Right atrium auricular region (tissue), 2 donors: ENCODE measurements around the gene DMD. TPM values are rescaled to one million over a fixed set of nuclear protein-coding genes. Genes with fewer than 3 reads are reported as not detected.

Experiments
- DNase-seq: peaks from one replicate; pipeline ENCODE4 v3.0.0-alpha.2; 2019; ENCODE audit warnings: low spot score
- H3K27ac ChIP-seq, 2 donors: fragments of 200-600 bp; sonication (generic); 1 replicate in 1 of 2; 2 replicates in 1 of 2; pipeline ENCODE4 v1.5.1; 2016 to 2019
- H3K27me3 ChIP-seq, 2 donors: fragments of 200-600 bp; sonication (generic); one replicate each; pipeline versions ENCODE4 v1.5.1 to v1.6.0; 2017 to 2019
- H3K36me3 ChIP-seq: fragments of 200-600 bp; sonication (generic); one replicate; pipeline ENCODE4 v1.5.1; 2016
- H3K4me1 ChIP-seq, 2 donors: fragments of 200-600 bp; sonication (generic); one replicate each; pipeline versions ENCODE4 v1.5.1 to v1.6.0; 2017 to 2019
- H3K4me3 ChIP-seq, 2 donors: fragments of 200-600 bp; sonication (generic); 1 replicate in 1 of 2; 2 replicates in 1 of 2; pipeline ENCODE4 v1.5.1; 2017 to 2019; ENCODE audit warnings: mild to moderate bottlenecking in 1 of 2, moderate library complexity in 1 of 2
- H3K9me3 ChIP-seq, 2 donors: fragments of 200-600 bp; sonication (generic); one replicate each; pipeline ENCODE4 v1.5.1; 2019
- CTCF ChIP-seq, 2 donors: fragments of 200-600 bp; sonication (generic); IDR thresholded peaks; one replicate each; pipeline ENCODE4 v1.5.1; 2019; ENCODE audit warnings: antibody characterized with exemption in 2 of 2
- total RNA-seq, 2 donors: library from RNA; depleted of rRNA; stranded (reverse); fragments of >200 nt; gene quantifications; one replicate each; pipeline ENCODE4 v1.1.0, GENCODE V29; 2016

Gene DMD
- total RNA-seq, 2 donors from 2014 or later, result 111 to 135 TPM

DNA sequence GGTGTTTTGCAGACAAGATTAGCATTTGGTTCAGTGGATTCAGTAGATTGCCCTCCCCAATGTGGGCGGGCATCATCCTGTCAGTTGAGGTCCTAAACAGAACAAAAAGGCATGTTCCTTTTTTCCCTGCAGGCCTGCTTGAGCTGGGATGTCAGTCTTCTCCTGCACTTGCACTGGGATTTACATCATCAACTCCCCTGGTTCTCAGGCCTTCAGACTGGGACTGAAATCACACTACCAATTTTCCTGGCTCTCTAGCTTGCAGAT, 1860.6 kb downstream of the DMD start:
- Histone ChIP-seq H3K27me3 (no peaks in the 10 kb centered on the region), H3K4me3 (no peak overlapping the region), H3K36me3 (no peaks in the 10 kb centered on the region), H3K4me1 (no peaks in the 10 kb centered on the region), H3K27ac (no peak overlapping the region), H3K9me3 (no peaks in the 10 kb centered on the region)
- DNase-seq, result no peak
- TF ChIP-seq CTCF (IDR thresholded peaks at IDR 0.05), result no peak

DNA sequence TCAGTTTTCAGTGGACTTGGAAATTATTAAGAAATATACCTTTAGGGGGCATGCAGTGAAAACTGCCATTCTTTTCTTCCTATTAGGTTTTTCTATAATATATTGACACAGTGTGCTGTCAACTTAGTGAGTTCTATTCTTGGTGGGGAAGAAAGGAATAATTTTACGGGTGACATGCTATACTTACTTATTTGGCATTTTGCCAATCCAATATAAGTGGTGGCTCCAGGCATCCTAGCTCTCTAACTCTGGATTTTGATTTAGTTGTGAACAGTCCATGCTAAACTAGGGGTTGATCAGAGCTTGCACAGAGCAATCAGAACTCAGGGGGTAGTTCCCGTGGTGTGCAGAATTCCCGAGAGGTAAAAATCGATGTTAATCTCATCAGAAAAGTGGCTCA, 1861.8 kb downstream of the DMD start:
- Histone ChIP-seq H3K9me3 (no peaks in the 10 kb centered on the region), H3K4me1 (no peaks in the 10 kb centered on the region), H3K36me3 (no peaks in the 10 kb centered on the region), H3K4me3 (no peak overlapping the region), H3K27me3 (no peaks in the 10 kb centered on the region), H3K27ac (no peak overlapping the region)
- no peak for DNase-seq
- no peak for TF ChIP-seq CTCF (IDR thresholded peaks at IDR 0.05)

- H3K4me3 ChIP-seq, result no peak overlapping the region
- no peak overlapping the region for H3K27ac ChIP-seq
- H3K9me3 ChIP-seq, result no peaks in the 10 kb centered on the region
- H3K36me3 ChIP-seq, result no peaks in the 10 kb centered on the region
- H3K27me3 ChIP-seq, result no peaks in the 10 kb centered on the region
- TF ChIP-seq CTCF (IDR thresholded peaks at IDR 0.05), result no peak
- peaks cover 0 to 4% of the 10 kb centered on the region in 2 donors for H3K4me1 ChIP-seq
- no peak for DNase-seq
Measured at GRCh38 chrX:31340587-31340986, 1870.8 kb downstream of the DMD start.

DNA sequence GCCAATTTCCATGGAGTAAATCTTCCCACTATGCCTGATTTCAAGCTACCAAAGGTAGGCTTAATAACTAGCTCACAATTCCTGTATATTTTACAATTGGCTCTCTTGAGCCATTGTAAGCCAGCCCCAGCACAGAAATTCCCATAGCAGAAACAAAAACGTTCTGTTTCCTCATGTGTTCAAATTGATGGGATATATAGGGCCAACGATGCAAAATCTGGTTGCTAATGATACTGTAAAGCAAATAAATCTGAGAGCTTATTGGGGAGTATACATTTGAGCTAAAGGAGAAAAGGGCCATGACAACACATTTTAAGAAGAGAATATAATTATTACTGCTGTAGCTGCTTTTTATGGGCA, 1872.4 kb downstream of the DMD start:
- TF ChIP-seq CTCF (IDR thresholded peaks at IDR 0.05), result no peak
- no peaks in the 10 kb centered on the region for H3K36me3 ChIP-seq
- H3K4me1 ChIP-seq, result peaks cover 0 to 4% of the 10 kb centered on the region in 2 donors
- no peak overlapping the region for H3K4me3 ChIP-seq
- no peaks in the 10 kb centered on the region for H3K9me3 ChIP-seq
- peak overlapping the region; percentile 29 to 45 for H3K27ac ChIP-seq
- no peak for DNase-seq
- H3K27me3 ChIP-seq, result no peaks in the 10 kb centered on the region

GRCh38 chrX:31337332-31337731, 1874.0 kb downstream of the DMD start:
- H3K27ac ChIP-seq, result peak overlapping the region; percentile 29 to 45
- no peak for TF ChIP-seq CTCF (IDR thresholded peaks at IDR 0.05)
- no peak overlapping the region for H3K4me3 ChIP-seq

DNA sequence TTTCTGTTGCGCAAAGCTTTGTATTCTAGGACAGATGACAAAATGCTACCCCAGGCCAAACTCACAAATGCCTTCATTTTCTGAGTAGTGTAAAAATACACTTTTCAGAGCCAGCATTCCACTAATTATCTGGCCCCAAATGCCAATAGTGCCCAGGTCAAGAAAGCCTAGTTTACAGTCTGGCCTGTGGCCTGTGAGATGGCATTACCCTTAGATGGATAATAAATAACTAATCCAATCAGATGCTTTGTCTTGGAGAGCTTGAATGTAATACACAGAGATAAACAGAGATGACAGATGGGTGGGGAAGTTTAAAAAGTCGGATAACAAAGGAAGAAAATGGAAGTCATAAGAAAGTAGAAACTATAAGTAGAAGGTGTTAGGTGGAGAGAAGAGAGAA, 1874.9 kb downstream of the DMD start:
- no peak for DNase-seq
- Histone ChIP-seq H3K36me3 (no peaks in the 10 kb centered on the region), H3K27ac (no peak overlapping the region), H3K4me3 (no peak overlapping the region), H3K4me1 (peaks cover 0 to 4% of the 10 kb centered on the region in 2 donors), H3K9me3 (no peaks in the 10 kb centered on the region), H3K27me3 (no peaks in the 10 kb centered on the region)
- no peak for TF ChIP-seq CTCF (IDR thresholded peaks at IDR 0.05)

More at GRCh38 chrX:31337332-31337731, 1874.0 kb downstream of the DMD start:
- Histone ChIP-seq H3K27me3 (no peaks in the 10 kb centered on the region), H3K4me1 (peaks cover 0 to 4% of the 10 kb centered on the region in 2 donors), H3K9me3 (no peaks in the 10 kb centered on the region), H3K36me3 (no peaks in the 10 kb centered on the region)
- DNase-seq, result no peak
